ENCODE measurements around the gene FERMT2. TPM values are rescaled to one million over a fixed set of nuclear protein-coding genes. Genes with fewer than 3 reads are reported as not detected.
A peak's percentile ranks its signal among the peaks of the same experiment; 100 is the strongest.

Gene FERMT2
- total RNA-seq, 1 experiment from 2014 or later = 33.3 TPM

- no peak overlapping the region for H3K27ac ChIP-seq (ENCODE audit: low read length)
- POLR2A ChIA-PET = no interaction called here
- CTCF ChIA-PET = no interaction called here
- ATAC-seq = no peak
- DNase-seq (ENCODE audit: low read depth, low spot score) = no peak
- in situ Hi-C loops (cut with HindIII; ENCODE audit: low pct_unique_long_range_greater_than_20kb, low sequenced_read_pairs) = no loop called here
- no peaks in the 10 kb centered on the region for H3K9me3 ChIP-seq (ENCODE audit: control insufficient read depth, insufficient read depth, low read depth, low read length)
- no peaks in the 10 kb centered on the region for H3K36me3 ChIP-seq (ENCODE audit: control insufficient read depth, insufficient read depth, low read length)
- BruUV-seq (replicated peaks) = no TSS peak
- intact Hi-C loops (cut with micrococcal nuclease; ENCODE audit: unreplicated experiment) = no loop called here
- TF ChIP-seq POLR2AphosphoS5 (IDR thresholded peaks at IDR 0.05; ENCODE audit: low read depth, low read length) (no peak), SIN3A (IDR thresholded peaks at IDR 0.05; ENCODE audit: borderline replicate concordance, insufficient read depth, low read depth, low read length) (no peak), CTCF (IDR thresholded peaks at IDR 0.05) (no peak), TCF7L2 (IDR thresholded peaks at IDR 0.05; ENCODE audit: low read depth, low read length) (no peak)
- TF ChIP-seq, protein P1, sequence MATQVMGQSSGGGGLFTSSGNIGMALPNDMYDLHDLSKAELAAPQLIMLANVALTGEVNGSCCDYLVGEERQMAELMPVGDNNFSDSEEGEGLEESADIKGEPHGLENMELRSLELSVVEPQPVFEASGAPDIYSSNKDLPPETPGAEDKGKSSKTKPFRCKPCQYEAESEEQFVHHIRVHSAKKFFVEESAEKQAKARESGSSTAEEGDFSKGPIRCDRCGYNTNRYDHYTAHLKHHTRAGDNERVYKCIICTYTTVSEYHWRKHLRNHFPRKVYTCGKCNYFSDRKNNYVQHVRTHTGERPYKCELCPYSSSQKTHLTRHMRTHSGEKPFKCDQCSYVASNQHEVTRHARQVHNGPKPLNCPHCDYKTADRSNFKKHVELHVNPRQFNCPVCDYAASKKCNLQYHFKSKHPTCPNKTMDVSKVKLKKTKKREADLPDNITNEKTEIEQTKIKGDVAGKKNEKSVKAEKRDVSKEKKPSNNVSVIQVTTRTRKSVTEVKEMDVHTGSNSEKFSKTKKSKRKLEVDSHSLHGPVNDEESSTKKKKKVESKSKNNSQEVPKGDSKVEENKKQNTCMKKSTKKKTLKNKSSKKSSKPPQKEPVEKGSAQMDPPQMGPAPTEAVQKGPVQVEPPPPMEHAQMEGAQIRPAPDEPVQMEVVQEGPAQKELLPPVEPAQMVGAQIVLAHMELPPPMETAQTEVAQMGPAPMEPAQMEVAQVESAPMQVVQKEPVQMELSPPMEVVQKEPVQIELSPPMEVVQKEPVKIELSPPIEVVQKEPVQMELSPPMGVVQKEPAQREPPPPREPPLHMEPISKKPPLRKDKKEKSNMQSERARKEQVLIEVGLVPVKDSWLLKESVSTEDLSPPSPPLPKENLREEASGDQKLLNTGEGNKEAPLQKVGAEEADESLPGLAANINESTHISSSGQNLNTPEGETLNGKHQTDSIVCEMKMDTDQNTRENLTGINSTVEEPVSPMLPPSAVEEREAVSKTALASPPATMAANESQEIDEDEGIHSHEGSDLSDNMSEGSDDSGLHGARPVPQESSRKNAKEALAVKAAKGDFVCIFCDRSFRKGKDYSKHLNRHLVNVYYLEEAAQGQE (IDR thresholded peaks at IDR 0.05; ENCODE audit: insufficient read depth in 1 of 2, low read depth in 2 of 2, low read length in 1 of 2) = no peak
- no peaks in the 10 kb centered on the region for H3K4me1 ChIP-seq (ENCODE audit: control insufficient read depth, insufficient read depth, low read length)
- no peaks in the 10 kb centered on the region for H3K27me3 ChIP-seq (ENCODE audit: control insufficient read depth, insufficient read depth, low read length)
- no peak overlapping the region for H3K4me3 ChIP-seq (ENCODE audit: low read depth in 2 of 2, low read length in 2 of 2)
Measured at GRCh38 chr14:52974406-52974805, 23.6 kb upstream of the FERMT2 start.

- CTCF ChIA-PET = interaction anchor here (0.6 to 0.8 kb wide), 9 partner anchors 54 to 362 kb away, joined by 3 to 10 read pairs (median 4); no protein-coding TSS in a partner anchor
Measured at GRCh38 chr14:52961060-52961639, 10.3 kb upstream of the FERMT2 start.

More at GRCh38 chr14:52961060-52961639, 10.3 kb upstream of the FERMT2 start:
- Histone ChIP-seq H3K27ac (ENCODE audit: low read length) (no peak overlapping the region), H3K9me3 (ENCODE audit: control insufficient read depth, insufficient read depth, low read depth, low read length) (no peaks in the 10 kb centered on the region), H3K4me3 (ENCODE audit: low read depth in 2 of 2, low read length in 2 of 2) (no peak overlapping the region), H3K36me3 (ENCODE audit: control insufficient read depth, insufficient read depth, low read length) (no peaks in the 10 kb centered on the region), H3K4me1 (ENCODE audit: control insufficient read depth, insufficient read depth, low read length) (no peaks in the 10 kb centered on the region), H3K27me3 (ENCODE audit: control insufficient read depth, insufficient read depth, low read length) (no peaks in the 10 kb centered on the region)
- POLR2A ChIA-PET = interaction anchor here (0.6 kb wide), 1 partner anchor 34 kb away, joined by 4 read pairs; no protein-coding TSS in a partner anchor
- intact Hi-C loops (cut with micrococcal nuclease; ENCODE audit: unreplicated experiment) (loop anchor here (5.0 kb wide), 1 partner anchor 134 kb away; no protein-coding TSS in a partner anchor), in situ Hi-C loops (cut with HindIII; ENCODE audit: low pct_unique_long_range_greater_than_20kb, low sequenced_read_pairs) (no loop called here)
- ATAC-seq (peak; percentile 93), DNase-seq (ENCODE audit: low read depth, low spot score) (no peak)
- TF ChIP-seq SIN3A (IDR thresholded peaks at IDR 0.05; ENCODE audit: borderline replicate concordance, insufficient read depth, low read depth, low read length) (no peak), TCF7L2 (IDR thresholded peaks at IDR 0.05; ENCODE audit: low read depth, low read length) (no peak), CTCF (IDR thresholded peaks at IDR 0.05) (peak; percentile 73), POLR2AphosphoS5 (IDR thresholded peaks at IDR 0.05; ENCODE audit: low read depth, low read length) (no peak)
- TF ChIP-seq, protein P1 (IDR thresholded peaks at IDR 0.05; ENCODE audit: insufficient read depth in 1 of 2, low read depth in 2 of 2, low read length in 1 of 2) = no peak
- BruUV-seq (replicated peaks) = no TSS peak
